Body of pancreas (tissue), 4 donors: ENCODE measurements around the gene GIGYF2. TPM values are rescaled to one million over a fixed set of nuclear protein-coding genes. Genes with fewer than 3 reads are reported as not detected.

Experiments
- ATAC-seq: fragments of 150-250 bp; one replicate; pipeline ENCODE4 v1.9.1; 2016
- DNase-seq, 4 donors: peaks; one replicate each; pipeline ENCODE4 v3.0.0-alpha.2; 2019
- H3K27ac ChIP-seq, 4 donors: fragments of 200-600 bp; sonication (generic); 1 replicate in 3 of 4; 2 replicates in 1 of 4; pipeline versions ENCODE4 v1.5.1 to v1.6.1; 2016 to 2019; ENCODE audit warnings: mild to moderate bottlenecking in 1 of 4, mixed read lengths in 1 of 4, moderate library complexity in 1 of 4
- H3K27me3 ChIP-seq, 2 donors: fragments of 200-600 bp; sonication (generic); one replicate each; pipeline ENCODE4 v1.6.0; 2016; ENCODE audit warnings: mild to moderate bottlenecking in 1 of 2
- H3K36me3 ChIP-seq, 2 donors: fragments of 200-600 bp; sonication (generic); replicated peaks in 1 of 2; 2 replicates each; pipeline ENCODE4 v1.5.1; 2016; ENCODE audit warnings: low read depth in 2 of 2; ENCODE audit not compliant: insufficient read depth in 1 of 2
- H3K4me1 ChIP-seq: fragments of 200-600 bp; sonication (generic); one replicate; pipeline ENCODE4 v1.6.0; 2016
- H3K4me3 ChIP-seq, 2 donors: fragments of 200-600 bp; sonication (generic); 1 replicate in 1 of 2; 2 replicates in 1 of 2; pipeline ENCODE4 v1.5.1; 2016 to 2019
- H3K9me3 ChIP-seq, 3 donors: fragments of 200-600 bp; sonication (generic); 1 replicate in 2 of 3; 2 replicates in 1 of 3; pipeline ENCODE4 v1.5.1; 2016
- CTCF ChIP-seq, 7 experiments: fragments of 450-650 bp in 4 of 7; fragments of 200-600 bp in 3 of 7; sonication (generic) in 3 of 7; IDR thresholded peaks; one replicate each; pipeline ENCODE4 v1.5.1; 2016 to 2019; ENCODE audit warnings: antibody characterized with exemption in 7 of 7
- POLR2A ChIP-seq, 3 donors: fragments of 450-650 bp; IDR thresholded peaks; one replicate each; pipeline ENCODE4 v1.6.1; 2016; ENCODE audit warnings: antibody characterized with exemption in 3 of 3, mild to moderate bottlenecking in 2 of 3
- WGBS, 2 donors: methylation state at CpG; one replicate each; pipeline ENCODE4 v1.1.5; 2017; 5-methylcytosine and 5-hydroxymethylcytosine counted together
- intact Hi-C: fragments of 100-400 bp; cut with DNase I; formaldehyde crosslinking; loops from one replicate; pipeline ENCODE4 v1.15.1; 2023
- total RNA-seq, 2 donors: library from RNA; depleted of rRNA; stranded (reverse); fragments of >200 nt; gene quantifications; one replicate each; pipeline ENCODE4 v1.1.0, GENCODE V29; 2016

Gene GIGYF2
- total RNA-seq, 2 donors from 2014 or later, result 66.2 to 107 TPM

GRCh38 chr2:232857158-232857563 lies 160.0 kb downstream of the GIGYF2 start:
- Histone ChIP-seq H3K4me1 (peaks cover 4% of the 10 kb centered on the region), H3K27me3 (no peaks in the 10 kb centered on the region), H3K36me3 (peaks cover 0 to 11% of the 10 kb centered on the region in 2 donors), H3K27ac (no peak overlapping the region), H3K9me3 (no peaks in the 10 kb centered on the region), H3K4me3 (no peak overlapping the region)
- intact Hi-C loops, result loop anchor here (10.0 kb wide), 1 partner anchor 388 kb away; no protein-coding TSS in a partner anchor
- peak; percentile 45 for ATAC-seq
- TF ChIP-seq CTCF (IDR thresholded peaks at IDR 0.05) (no peak), POLR2A (IDR thresholded peaks at IDR 0.05) (no peak)
- DNase-seq, result no peak
- 48 to 49% methylated on average over 4 of the region's 4 CpGs for WGBS, 2 donors

- peaks cover 0 to 9% of the 10 kb centered on the region in 2 donors for H3K36me3 ChIP-seq
- H3K27ac ChIP-seq, result no peak overlapping the region
- H3K4me3 ChIP-seq, result no peak overlapping the region
- ATAC-seq (no peak), DNase-seq (no peak)
- no peaks in the 10 kb centered on the region for H3K27me3 ChIP-seq
- H3K4me1 ChIP-seq, result peaks cover 4% of the 10 kb centered on the region
- TF ChIP-seq CTCF (IDR thresholded peaks at IDR 0.05) (no peak), POLR2A (IDR thresholded peaks at IDR 0.05) (no peak)
- H3K9me3 ChIP-seq, result no peaks in the 10 kb centered on the region
- intact Hi-C loops, result loop anchor here (10.0 kb wide), 1 partner anchor 385 kb away; no protein-coding TSS in a partner anchor
- WGBS, 2 donors, result 92 to 100% methylated on average over 4 of the region's 4 CpGs
These were observed 162.3 kb downstream of the GIGYF2 start for GRCh38 chr2:232859385-232859916.

- DNase-seq (no peak), ATAC-seq (no peak)
- Histone ChIP-seq H3K36me3 (peaks cover 0 to 9% of the 10 kb centered on the region in 2 donors), H3K27ac (no peak overlapping the region), H3K27me3 (no peaks in the 10 kb centered on the region), H3K4me3 (no peak overlapping the region), H3K4me1 (peaks cover 4% of the 10 kb centered on the region), H3K9me3 (no peaks in the 10 kb centered on the region)
- WGBS, 2 donors, result 82 to 85% methylated on average over 9 of the region's 9 CpGs
- intact Hi-C loops, result no loop called here
- TF ChIP-seq POLR2A (IDR thresholded peaks at IDR 0.05) (no peak), CTCF (IDR thresholded peaks at IDR 0.05) (no peak)
These were observed 163.6 kb downstream of the GIGYF2 start for GRCh38 chr2:232860593-232861241.

- ATAC-seq, result no peak
- 95 to 97% methylated on average over 5 of the region's 5 CpGs for WGBS, 2 donors
- DNase-seq, result no peak
- Histone ChIP-seq H3K4me3 (no peak overlapping the region), H3K27ac (no peak overlapping the region), H3K36me3 (peaks cover 0 to 9% of the 10 kb centered on the region in 2 donors), H3K4me1 (peaks cover 4% of the 10 kb centered on the region), H3K9me3 (no peaks in the 10 kb centered on the region), H3K27me3 (no peaks in the 10 kb centered on the region)
- TF ChIP-seq POLR2A (IDR thresholded peaks at IDR 0.05) (no peak), CTCF (IDR thresholded peaks at IDR 0.05) (no peak)
- intact Hi-C loops, result no loop called here
These were observed 164.2 kb downstream of the GIGYF2 start for GRCh38 chr2:232861353-232861752.

GRCh38 chr2:232863996-232864395 lies 166.9 kb downstream of the GIGYF2 start:
- intact Hi-C loops, result no loop called here
- WGBS, 2 donors, result 88 to 95% methylated on average over 2 of the region's 2 CpGs
- DNase-seq, result no peak
- no peaks in the 10 kb centered on the region for H3K36me3 ChIP-seq
- no peaks in the 10 kb centered on the region for H3K27me3 ChIP-seq
- no peaks in the 10 kb centered on the region for H3K9me3 ChIP-seq
- no peak overlapping the region for H3K4me3 ChIP-seq
- no peak for ATAC-seq
- TF ChIP-seq POLR2A (IDR thresholded peaks at IDR 0.05) (no peak), CTCF (IDR thresholded peaks at IDR 0.05) (no peak)
- H3K27ac ChIP-seq, result no peak overlapping the region
- no peaks in the 10 kb centered on the region for H3K4me1 ChIP-seq
